GM18499 (cell line): Measurements from ENCODE around the gene USPL1.

ENCODE experiments used
- ATAC-seq: cut with Tn5 transposase; IDR thresholded peaks from one replicate; pipeline ENCODE4 v1.9.1; 2021; ENCODE audit warnings: moderate number of reproducible peaks; ENCODE audit not compliant: insufficient read depth, unreplicated experiment

The USPL1 gene

GRCh38 chr13:30690282-30691188, 72.8 kb downstream of the USPL1 start:
- no peak for ATAC-seq

- ATAC-seq = no peak
These were observed 74.4 kb downstream of the USPL1 start for GRCh38 chr13:30692113-30692512.

GRCh38 chr13:30696278-30697176, 78.8 kb downstream of the USPL1 start:
- ATAC-seq = no peak

- ATAC-seq = no peak
These were observed 79.6 kb downstream of the USPL1 start for GRCh38 chr13:30697177-30697953.

- no peak for ATAC-seq
These were observed 80.3 kb downstream of the USPL1 start for GRCh38 chr13:30697996-30698401.

- no peak for ATAC-seq
These were observed 80.8 kb downstream of the USPL1 start for GRCh38 chr13:30698488-30699005.

- no peak for ATAC-seq
These were observed 82.6 kb downstream of the USPL1 start for GRCh38 chr13:30700364-30700763.

- ATAC-seq = no peak
These were observed 84.3 kb downstream of the USPL1 start for GRCh38 chr13:30702006-30702405.

- ATAC-seq = no peak
These were observed 86.9 kb downstream of the USPL1 start for GRCh38 chr13:30704596-30704995.

GRCh38 chr13:30705680-30706079, 88.0 kb downstream of the USPL1 start:
- no peak for ATAC-seq

- ATAC-seq = no peak
These were observed 90.8 kb downstream of the USPL1 start for GRCh38 chr13:30708541-30708940.
